Activated T-helper 1 cell treated with Interleukin-2 at 50 U/mL for 16 hours (primary cell): ENCODE results near the gene NLRP9.
A peak's percentile ranks its signal among the peaks of the same experiment; 100 is the strongest.

ENCODE experiments used
- DNase-seq: peaks from one replicate; pipeline ENCODE4 v3.0.0-alpha.2; 2020; ENCODE audit warnings: low read depth

The NLRP9 gene

GRCh38 chr19:55687281-55688201 is 50.7 kb downstream of the NLRP9 start:
- no peak for DNase-seq

- DNase-seq: no peak
These were observed 51.7 kb downstream of the NLRP9 start for GRCh38 chr19:55686311-55687050.

GRCh38 chr19:55685776-55686175 is 52.4 kb downstream of the NLRP9 start:
- DNase-seq: no peak

- DNase-seq: no peak
These were observed 53.1 kb downstream of the NLRP9 start for GRCh38 chr19:55684946-55685681.

- DNase-seq: no peak
These were observed 54.5 kb downstream of the NLRP9 start for GRCh38 chr19:55683449-55684261.

GRCh38 chr19:55681131-55682092 is 56.8 kb downstream of the NLRP9 start:
- DNase-seq: no peak

- no peak for DNase-seq
These were observed 57.7 kb downstream of the NLRP9 start for GRCh38 chr19:55680339-55681130.

GRCh38 chr19:55679343-55680257 is 58.6 kb downstream of the NLRP9 start:
- no peak for DNase-seq

GRCh38 chr19:55678121-55678671 is 60.0 kb downstream of the NLRP9 start:
- no peak for DNase-seq

GRCh38 chr19:55677572-55678028 is 60.6 kb downstream of the NLRP9 start:
- no peak for DNase-seq

GRCh38 chr19:55676889-55677505 is 61.2 kb downstream of the NLRP9 start:
- DNase-seq: no peak

- no peak for DNase-seq
These were observed 61.8 kb downstream of the NLRP9 start for GRCh38 chr19:55676383-55676782.

- DNase-seq: no peak
These were observed 62.4 kb downstream of the NLRP9 start for GRCh38 chr19:55675661-55676354.

GRCh38 chr19:55674841-55675660 is 63.2 kb downstream of the NLRP9 start, which contains the start of gene EPN1:
TSS of gene EPN1 (plus strand) at chr19:55675226. CDS start at chr19:55678628, 3,402 bp downstream.
- DNase-seq: peak; percentile 98

- DNase-seq: no peak
These were observed 63.8 kb downstream of the NLRP9 start for GRCh38 chr19:55674459-55674840.

- no peak for DNase-seq
These were observed 64.3 kb downstream of the NLRP9 start for GRCh38 chr19:55673889-55674288.
